IgD-negative memory B cell (primary cell): ENCODE results near the gene ESR2. TPM values are rescaled to one million over a fixed set of nuclear protein-coding genes. Genes with fewer than 3 reads are reported as not detected.
A peak's percentile ranks its signal among the peaks of the same experiment; 100 is the strongest.

ENCODE experiments used
- H3K27ac Mint-ChIP-seq, 3 donors: one replicate each; pipeline ENCODE4 v1.8.0; 2020 to 2022; ENCODE audit warnings: mild to moderate bottlenecking in 3 of 3, mixed read lengths in 3 of 3, moderate library complexity in 1 of 3
- H3K27me3 Mint-ChIP-seq: one replicate; pipeline ENCODE4 v1.8.0; 2021; ENCODE audit warnings: mixed read lengths
- H3K36me3 Mint-ChIP-seq: one replicate; pipeline ENCODE4 v1.8.0; 2020; ENCODE audit warnings: mild to moderate bottlenecking, mixed read lengths
- H3K4me1 Mint-ChIP-seq, 3 donors: one replicate each; pipeline ENCODE4 v1.8.0; 2020 to 2022; ENCODE audit warnings: mixed read lengths in 3 of 3, mild to moderate bottlenecking in 1 of 3
- H3K4me3 Mint-ChIP-seq, 4 donors: one replicate each; pipeline ENCODE4 v1.8.0; 2020 to 2022; ENCODE audit warnings: mild to moderate bottlenecking in 4 of 4, mixed read lengths in 4 of 4, moderate library complexity in 3 of 4
- H3K9me3 Mint-ChIP-seq, 3 donors: one replicate each; pipeline ENCODE4 v1.8.0; 2020 to 2021; ENCODE audit warnings: mixed read lengths in 3 of 3, mild to moderate bottlenecking in 1 of 3
- polyA plus RNA-seq: library from polyadenylated mRNA; unstranded; fragments of 300-500 nt; fragmentation: Illumina TruSeq; gene quantifications from one replicate; pipeline ENCODE4 v1.2.3, GENCODE V29; 2021

The ESR2 gene
- polyA plus RNA-seq, 1 donor from 2014 or later = 1.3 TPM

- Mint-ChIP-seq H3K27me3 (peaks cover 4% of the 10 kb centered on the region), H3K4me1 (peaks cover 4 to 26% (median 14%) of the 10 kb centered on the region in 3 donors), H3K36me3 (no peaks in the 10 kb centered on the region), H3K27ac (no peak overlapping the region), H3K4me3 (peak overlapping the region in 2 of 4 donors; percentile 30 to 54), H3K9me3 (no peaks in the 10 kb centered on the region)
Observed at GRCh38 chr14:64292197-64292596, 2.0 kb downstream of the ESR2 start.

DNA sequence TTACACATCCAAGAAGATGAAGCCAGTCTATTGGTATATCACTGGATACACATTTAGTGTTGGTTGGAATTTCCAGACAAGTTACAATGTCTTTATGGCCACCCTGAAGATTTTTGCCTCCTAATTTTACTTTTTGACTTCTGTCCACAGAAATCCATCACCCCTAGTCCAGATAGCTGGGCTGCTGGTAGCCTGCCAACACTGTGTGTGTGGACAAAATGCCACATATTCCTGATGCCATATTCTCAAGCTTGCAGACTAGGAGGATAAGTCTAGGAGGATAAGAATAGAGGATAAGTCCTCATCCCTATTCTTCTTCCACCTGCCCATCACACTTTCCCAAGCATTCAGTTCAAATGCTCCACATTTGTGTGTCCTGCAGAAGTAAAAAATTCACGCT is 4.6 kb downstream of the ESR2 start:
- Mint-ChIP-seq H3K4me3 (no peak overlapping the region), H3K27ac (no peak overlapping the region), H3K9me3 (no peaks in the 10 kb centered on the region), H3K27me3 (peaks cover 4% of the 10 kb centered on the region), H3K4me1 (peaks cover 1 to 26% (median 14%) of the 10 kb centered on the region in 3 donors), H3K36me3 (no peaks in the 10 kb centered on the region)

DNA sequence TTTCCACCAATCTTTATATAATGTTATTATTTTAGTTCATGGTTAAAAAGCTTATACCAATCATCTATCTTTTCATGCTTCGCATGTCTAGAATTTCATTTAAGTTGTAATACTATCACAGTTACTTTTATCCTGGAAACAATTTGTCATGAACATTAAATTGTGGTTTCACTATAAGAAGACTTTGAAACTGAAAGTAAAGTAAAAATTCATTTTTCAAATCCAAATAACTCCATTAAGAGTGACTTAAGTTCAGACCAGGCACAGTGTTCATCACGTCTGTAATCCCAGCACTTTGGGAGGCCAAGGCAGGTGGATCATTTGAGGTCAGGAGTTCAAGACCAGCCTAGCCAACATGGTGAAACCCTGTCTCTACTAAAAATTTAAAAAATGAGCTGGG is 12.4 kb downstream of the ESR2 start:
- H3K36me3 Mint-ChIP-seq = peaks cover 5% of the 10 kb centered on the region
- no peaks in the 10 kb centered on the region for H3K9me3 Mint-ChIP-seq
- H3K4me3 Mint-ChIP-seq = no peak overlapping the region
- H3K4me1 Mint-ChIP-seq = peaks cover 0 to 6% (median 2%) of the 10 kb centered on the region in 3 donors
- H3K27ac Mint-ChIP-seq = peak overlapping the region in 1 of 3 donors; percentile 76
- no peaks in the 10 kb centered on the region for H3K27me3 Mint-ChIP-seq

DNA sequence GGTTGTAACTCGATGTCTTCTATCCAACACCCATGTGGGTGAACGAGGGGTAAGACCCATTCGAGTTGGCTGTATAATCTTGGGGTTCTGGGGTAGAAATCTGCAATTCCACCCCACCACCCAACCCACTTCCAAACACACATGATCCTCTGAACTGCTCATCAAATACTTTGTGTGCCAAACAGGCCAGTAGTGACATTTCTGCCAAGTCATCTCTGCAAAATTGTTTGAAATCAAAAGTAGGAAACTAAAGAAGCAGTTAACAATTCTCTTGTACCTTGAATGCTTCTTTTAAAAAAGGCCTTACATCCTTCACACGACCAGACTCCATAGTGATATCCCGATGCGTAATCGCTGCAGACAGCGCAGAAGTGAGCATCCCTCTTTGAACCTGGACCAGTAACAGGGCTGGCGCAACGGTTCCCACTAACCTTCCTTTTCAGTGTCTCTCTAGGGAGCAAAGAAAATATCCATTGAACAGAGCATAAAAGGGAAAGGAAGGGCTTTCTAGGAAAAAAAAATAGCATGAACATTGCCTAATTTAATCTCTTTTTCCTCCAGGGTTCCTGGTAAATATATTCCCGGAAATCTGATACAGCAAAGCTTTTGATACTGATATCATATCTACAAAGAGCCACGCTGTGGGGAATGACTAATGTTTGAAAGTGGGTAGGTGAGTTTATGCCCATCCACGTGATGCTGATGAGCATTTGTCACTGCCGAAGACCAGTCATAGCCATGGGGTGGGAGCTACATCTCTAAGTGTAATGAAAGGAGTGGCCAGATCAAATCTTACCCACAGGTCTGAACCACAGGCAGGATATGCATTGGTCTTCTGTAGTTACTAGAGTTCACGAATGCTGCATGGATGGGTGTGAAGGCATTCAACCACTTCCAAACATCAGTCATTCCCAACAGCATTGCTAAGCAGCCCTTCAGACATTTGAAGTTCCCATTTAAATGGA is 14.2 kb downstream of the ESR2 start:
- Mint-ChIP-seq H3K36me3 (peaks cover 6% of the 10 kb centered on the region), H3K9me3 (no peaks in the 10 kb centered on the region), H3K27ac (peak overlapping the region in 1 of 3 donors; percentile 63), H3K4me3 (no peak overlapping the region), H3K4me1 (peaks cover 0 to 6% (median 2%) of the 10 kb centered on the region in 3 donors), H3K27me3 (no peaks in the 10 kb centered on the region)

DNA sequence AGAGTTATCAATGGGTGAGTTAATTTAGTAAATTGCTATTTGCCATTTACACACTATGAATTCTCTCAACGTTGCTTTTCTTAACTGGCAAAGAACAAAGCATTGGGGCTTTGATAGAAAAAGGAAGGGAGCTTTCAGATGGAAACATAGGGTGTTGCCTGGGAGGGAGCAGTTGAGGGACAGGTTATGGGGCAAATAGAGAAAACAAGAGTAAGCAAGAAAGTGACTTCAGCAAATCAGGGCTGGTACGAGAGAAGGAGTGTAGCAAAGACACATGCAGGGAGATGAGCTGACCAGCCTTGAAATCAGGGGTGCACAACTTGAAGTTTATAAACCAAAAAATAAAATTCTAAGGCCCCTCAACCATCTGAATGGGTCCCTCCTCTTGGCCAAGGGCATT is 15.7 kb downstream of the ESR2 start:
- no peaks in the 10 kb centered on the region for H3K27me3 Mint-ChIP-seq
- H3K27ac Mint-ChIP-seq = no peak overlapping the region
- peaks cover 0 to 3% (median 1%) of the 10 kb centered on the region in 3 donors for H3K9me3 Mint-ChIP-seq
- H3K4me1 Mint-ChIP-seq = peaks cover 0 to 6% (median 2%) of the 10 kb centered on the region in 3 donors
- H3K4me3 Mint-ChIP-seq = no peak overlapping the region
- peaks cover 6% of the 10 kb centered on the region for H3K36me3 Mint-ChIP-seq

DNA sequence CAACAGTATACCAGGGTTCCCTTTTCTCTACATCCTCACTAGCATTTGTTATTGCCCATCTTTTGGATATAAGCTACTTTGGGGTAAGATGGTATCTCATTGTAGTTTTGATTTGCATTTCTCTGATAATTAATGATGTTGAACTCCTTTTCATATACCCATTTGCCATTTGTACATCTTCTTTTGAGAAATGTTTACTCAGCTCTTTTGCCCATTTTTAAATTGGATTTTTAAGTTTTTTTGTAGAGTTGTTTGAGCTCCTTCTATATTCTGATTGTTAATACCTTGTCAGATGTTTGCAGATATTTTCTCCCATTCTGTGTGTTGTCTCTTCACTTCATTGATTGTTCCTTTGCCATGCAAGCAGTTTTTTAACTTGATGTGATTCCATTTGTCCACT is 22.2 kb downstream of the ESR2 start:
- no peaks in the 10 kb centered on the region for H3K27me3 Mint-ChIP-seq
- H3K36me3 Mint-ChIP-seq = peaks cover 7% of the 10 kb centered on the region
- H3K4me3 Mint-ChIP-seq = no peak overlapping the region
- H3K4me1 Mint-ChIP-seq = peaks cover 2 to 8% (median 8%) of the 10 kb centered on the region in 3 donors
- peaks cover 0 to 4% (median 3%) of the 10 kb centered on the region in 3 donors for H3K9me3 Mint-ChIP-seq
- H3K27ac Mint-ChIP-seq = no peak overlapping the region

- no peak overlapping the region for H3K4me3 Mint-ChIP-seq
- no peak overlapping the region for H3K27ac Mint-ChIP-seq
- H3K4me1 Mint-ChIP-seq = peaks cover 13 to 22% (median 20%) of the 10 kb centered on the region in 3 donors
Observed at GRCh38 chr14:64266239-64266638, 27.9 kb downstream of the ESR2 start.

GRCh38 chr14:64265222-64265621 is 28.9 kb downstream of the ESR2 start:
- Mint-ChIP-seq H3K36me3 (peaks cover 6% of the 10 kb centered on the region), H3K4me3 (no peak overlapping the region), H3K27me3 (no peaks in the 10 kb centered on the region), H3K9me3 (peaks cover 0 to 5% (median 0%) of the 10 kb centered on the region in 3 donors), H3K27ac (peak overlapping the region in 2 of 3 donors; percentile 7 to 31), H3K4me1 (peaks cover 13 to 22% (median 20%) of the 10 kb centered on the region in 3 donors)

More at GRCh38 chr14:64266239-64266638, 27.9 kb downstream of the ESR2 start:
- H3K27me3 Mint-ChIP-seq = no peaks in the 10 kb centered on the region
- H3K36me3 Mint-ChIP-seq = peaks cover 6% of the 10 kb centered on the region
- H3K9me3 Mint-ChIP-seq = peaks cover 0 to 5% (median 0%) of the 10 kb centered on the region in 3 donors

- Mint-ChIP-seq H3K4me1 (peaks cover 0 to 2% (median under 1%) of the 10 kb centered on the region in 3 donors), H3K27me3 (no peaks in the 10 kb centered on the region), H3K4me3 (no peak overlapping the region), H3K27ac (no peak overlapping the region), H3K36me3 (peaks cover 3% of the 10 kb centered on the region), H3K9me3 (no peaks in the 10 kb centered on the region)
Observed at GRCh38 chr14:64260418-64260817, 33.8 kb downstream of the ESR2 start.

DNA sequence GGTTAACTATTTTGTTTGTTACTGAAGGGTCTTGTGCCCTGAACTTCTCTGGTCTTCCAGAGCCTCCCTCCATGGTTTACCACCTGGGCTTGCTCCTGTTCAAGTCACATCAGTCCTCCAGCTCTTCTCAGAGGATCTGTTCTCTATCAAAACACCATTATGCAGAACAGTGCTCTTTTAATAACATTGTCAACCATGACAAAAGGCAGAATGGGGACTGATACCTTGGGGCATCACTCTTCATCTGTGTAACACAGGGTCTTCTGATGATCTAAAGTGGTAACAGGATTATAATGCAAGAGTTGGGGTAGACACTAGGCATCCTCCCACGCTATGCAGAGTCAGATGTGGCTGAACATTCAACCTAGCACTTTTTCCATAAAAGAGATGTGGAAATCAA is 38.4 kb downstream of the ESR2 start:
- Mint-ChIP-seq H3K9me3 (no peaks in the 10 kb centered on the region), H3K36me3 (peaks cover 7% of the 10 kb centered on the region), H3K27ac (no peak overlapping the region), H3K27me3 (no peaks in the 10 kb centered on the region), H3K4me1 (peaks cover 0 to under 1% (median 0%) of the 10 kb centered on the region in 3 donors), H3K4me3 (no peak overlapping the region)

DNA sequence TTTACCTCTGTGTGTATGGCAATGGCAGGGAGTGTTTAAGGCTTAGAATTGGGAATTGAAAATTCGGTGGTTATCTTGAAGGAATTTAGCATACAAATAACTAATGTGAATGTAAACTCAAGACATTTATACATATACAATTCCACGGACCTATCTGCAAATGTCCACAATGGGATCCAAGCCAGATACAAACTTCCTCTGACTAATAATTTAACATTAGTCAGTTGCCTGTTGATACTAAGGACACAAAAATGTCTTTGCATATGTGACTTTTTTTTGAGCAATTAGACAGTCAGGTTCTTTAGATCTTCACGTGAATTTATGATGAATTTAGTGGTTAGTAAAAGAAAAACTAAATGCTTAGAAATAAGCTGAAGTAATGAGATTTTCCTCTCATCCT is 40.5 kb downstream of the ESR2 start:
- Mint-ChIP-seq H3K4me3 (no peak overlapping the region), H3K27ac (no peak overlapping the region), H3K4me1 (peaks cover 0 to 1% (median 0%) of the 10 kb centered on the region in 3 donors), H3K27me3 (no peaks in the 10 kb centered on the region), H3K9me3 (no peaks in the 10 kb centered on the region), H3K36me3 (peaks cover 5% of the 10 kb centered on the region)

GRCh38 chr14:64249363-64249762 is 44.8 kb downstream of the ESR2 start:
- Mint-ChIP-seq H3K9me3 (no peaks in the 10 kb centered on the region), H3K27ac (peak overlapping the region in 1 of 3 donors; percentile 48), H3K4me3 (no peak overlapping the region), H3K36me3 (peaks cover 5% of the 10 kb centered on the region), H3K4me1 (peaks cover 0 to 6% (median 1%) of the 10 kb centered on the region in 3 donors), H3K27me3 (no peaks in the 10 kb centered on the region)

DNA sequence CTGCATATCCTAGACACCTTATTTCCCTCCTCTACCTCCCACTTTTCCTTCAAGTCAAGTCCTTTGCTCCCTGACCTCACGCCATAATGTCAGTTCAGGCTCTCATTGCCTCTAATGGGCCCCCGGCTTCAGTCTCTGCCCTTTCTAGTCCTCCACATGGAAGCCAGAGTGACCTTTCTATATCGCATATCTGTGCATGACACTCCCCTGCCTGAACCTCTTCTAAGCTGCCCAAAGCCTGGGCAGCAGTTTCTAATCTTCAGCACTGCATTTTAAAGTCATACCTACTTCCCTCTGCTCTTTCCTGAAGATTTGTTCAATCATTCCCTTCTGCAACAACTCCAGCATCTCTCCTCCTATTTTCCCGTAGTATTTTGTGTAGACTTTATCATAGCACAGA is 45.5 kb downstream of the ESR2 start:
- no peak overlapping the region for H3K4me3 Mint-ChIP-seq
- peaks cover 0 to 6% (median 1%) of the 10 kb centered on the region in 3 donors for H3K4me1 Mint-ChIP-seq
- no peaks in the 10 kb centered on the region for H3K9me3 Mint-ChIP-seq
- H3K36me3 Mint-ChIP-seq = peaks cover 5% of the 10 kb centered on the region
- peak overlapping the region in 1 of 3 donors; percentile 48 for H3K27ac Mint-ChIP-seq
- H3K27me3 Mint-ChIP-seq = no peaks in the 10 kb centered on the region

GRCh38 chr14:64247195-64247594 is 47.0 kb downstream of the ESR2 start:
- Mint-ChIP-seq H3K4me1 (peaks cover 0 to 6% (median 1%) of the 10 kb centered on the region in 3 donors), H3K27me3 (no peaks in the 10 kb centered on the region), H3K27ac (no peak overlapping the region), H3K36me3 (peaks cover 2% of the 10 kb centered on the region), H3K9me3 (no peaks in the 10 kb centered on the region), H3K4me3 (no peak overlapping the region)

DNA sequence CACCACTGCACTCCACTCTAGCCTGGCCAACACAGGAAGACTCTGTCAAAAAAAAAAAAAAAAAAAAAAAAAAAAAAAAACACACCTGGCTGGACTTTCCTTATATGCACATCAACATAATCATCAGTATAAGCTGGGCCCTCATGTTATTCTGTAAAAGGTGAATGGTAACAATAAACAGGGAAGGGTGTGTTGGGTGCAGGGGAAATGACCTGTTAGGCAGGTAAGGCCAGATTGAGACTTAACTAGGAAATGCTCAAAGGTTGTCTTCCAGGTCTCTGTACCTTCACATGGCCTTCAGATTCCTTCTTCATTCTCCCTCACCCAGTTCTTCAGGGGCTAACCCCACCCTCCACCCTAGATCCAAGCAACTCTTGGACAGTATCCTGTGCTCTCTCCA is 47.5 kb downstream of the ESR2 start:
- no peak overlapping the region for H3K4me3 Mint-ChIP-seq

More for the DNA sequence above, 47.5 kb downstream of the ESR2 start:
- Mint-ChIP-seq H3K27me3 (no peaks in the 10 kb centered on the region), H3K27ac (no peak overlapping the region), H3K36me3 (peaks cover 2% of the 10 kb centered on the region), H3K9me3 (no peaks in the 10 kb centered on the region), H3K4me1 (peaks cover 0 to 6% (median 1%) of the 10 kb centered on the region in 3 donors)
